Omental fat pad (tissue), 4 donors: ENCODE results near the gene MAPK10. TPM values are rescaled to one million over a fixed set of nuclear protein-coding genes. Genes with fewer than 3 reads are reported as not detected.

Experiments used
- ATAC-seq: fragments of 150-250 bp; one replicate; pipeline ENCODE4 v1.9.1; 2016; ENCODE audit warnings: mild to moderate bottlenecking, moderate library complexity; ENCODE audit not compliant: low FRiP score
- DNase-seq: peaks from one replicate; pipeline ENCODE4 v3.0.0-alpha.2; 2019; ENCODE audit warnings: low spot score
- CTCF ChIP-seq, 3 donors: fragments of 450-650 bp; IDR thresholded peaks; one replicate each; pipeline ENCODE4 v1.5.1; 2016 to 2017; ENCODE audit warnings: antibody characterized with exemption in 3 of 3, mild to moderate bottlenecking in 3 of 3, moderate library complexity in 2 of 3
- total RNA-seq, 4 donors: library from RNA; depleted of rRNA; stranded (reverse); fragments of >200 nt; gene quantifications; one replicate each; pipeline ENCODE4 v1.1.0, GENCODE V29; 2016

Gene MAPK10
- total RNA-seq, 4 donors from 2014 or later = 38.5 to 51.3 (median 41.4) TPM

DNA sequence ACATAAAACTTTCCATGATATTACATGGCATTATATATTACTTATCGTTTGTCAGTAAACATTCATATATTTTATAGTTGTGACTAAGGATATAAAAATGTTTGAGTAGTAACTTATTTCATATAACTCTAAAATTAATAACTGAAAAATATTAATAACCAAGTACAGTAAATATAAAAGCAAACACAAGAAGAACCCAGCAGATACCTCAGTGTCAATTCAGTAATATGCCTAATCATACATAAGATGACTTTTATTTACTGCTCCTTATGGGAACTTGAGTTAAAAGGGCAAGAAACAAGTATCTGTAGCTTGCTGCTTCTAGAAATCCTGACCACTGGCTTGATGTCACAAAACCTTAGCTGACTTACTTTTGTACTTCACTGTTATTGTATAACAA is 28.4 kb upstream of the MAPK10 start:
- ATAC-seq (no peak), DNase-seq (no peak)
- TF ChIP-seq CTCF (IDR thresholded peaks at IDR 0.05) = no peak

- no peak for TF ChIP-seq CTCF (IDR thresholded peaks at IDR 0.05)
- DNase-seq (no peak), ATAC-seq (no peak)
Observed at GRCh38 chr4:86386817-86387415, 27.1 kb upstream of the MAPK10 start.

DNA sequence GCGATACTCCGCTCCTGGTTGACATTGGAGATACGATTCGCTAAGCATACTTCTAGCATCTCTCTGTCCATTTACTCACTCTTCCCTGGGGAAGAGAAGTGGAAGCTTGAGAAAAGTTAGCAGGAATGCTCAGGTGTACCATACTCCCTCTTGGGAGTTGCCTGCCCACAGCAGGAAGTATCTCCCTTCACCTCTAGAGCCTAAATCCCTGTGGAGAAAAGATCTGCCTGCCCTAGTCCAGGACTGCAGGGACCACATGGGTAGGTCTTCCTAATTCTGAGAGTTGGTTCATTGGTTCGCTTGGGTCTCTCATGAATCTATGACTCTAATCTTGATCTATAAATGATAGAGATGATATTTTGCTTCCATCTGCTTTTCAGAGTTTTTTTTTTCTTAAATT is 26.3 kb upstream of the MAPK10 start:
- DNase-seq (no peak), ATAC-seq (no peak)
- TF ChIP-seq CTCF (IDR thresholded peaks at IDR 0.05) = no peak

GRCh38 chr4:86381431-86381830 is 21.6 kb upstream of the MAPK10 start:
- TF ChIP-seq CTCF (IDR thresholded peaks at IDR 0.05) = no peak
- DNase-seq (no peak), ATAC-seq (no peak)

DNA sequence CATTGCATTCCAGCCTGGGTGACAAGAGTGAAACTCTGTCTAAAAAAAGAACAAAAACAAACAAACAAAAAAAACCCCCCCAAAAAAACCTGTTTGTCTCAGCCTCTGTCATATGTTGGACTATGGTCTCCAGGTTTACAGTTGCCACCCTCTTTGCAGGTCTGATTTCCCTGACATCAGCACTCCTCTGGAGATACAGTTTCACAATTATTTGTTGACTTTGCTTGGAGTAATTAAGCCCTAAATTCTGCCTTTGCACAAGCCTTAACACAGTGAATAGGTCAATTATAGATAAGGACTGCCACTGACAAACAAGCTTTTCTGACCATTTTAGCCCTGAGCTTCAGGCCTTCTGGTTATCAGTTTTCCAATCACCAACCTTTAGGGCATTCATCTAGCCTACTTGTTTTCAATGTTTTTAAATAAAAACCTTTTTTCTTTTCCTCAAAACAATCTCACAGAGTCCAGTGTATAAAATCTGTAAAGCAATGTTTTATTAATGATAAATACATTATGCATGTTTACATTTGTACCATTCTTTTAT is 20.4 kb upstream of the MAPK10 start:
- ATAC-seq = no peak

DNA sequence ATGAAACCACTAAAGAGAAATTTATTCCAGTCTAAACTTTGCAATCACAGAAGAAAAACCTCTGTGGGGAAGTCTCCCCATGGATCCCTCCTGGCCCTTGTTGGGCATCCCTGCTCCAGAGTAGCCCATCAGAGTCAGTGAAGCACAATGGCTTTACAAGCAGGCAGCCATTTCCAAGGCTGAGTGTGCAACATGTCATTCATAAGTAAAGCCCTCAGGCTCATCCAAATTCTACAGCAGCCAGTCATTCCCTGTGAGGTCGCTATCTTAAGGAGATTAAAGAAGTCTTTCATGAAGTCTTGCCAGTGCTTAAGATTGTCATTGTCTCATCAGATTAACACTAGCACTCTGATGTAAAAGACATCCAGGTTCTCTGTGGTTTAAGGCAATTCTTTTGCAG is 17.0 kb upstream of the MAPK10 start:
- ATAC-seq = no peak
- no peak for TF ChIP-seq CTCF (IDR thresholded peaks at IDR 0.05)
- DNase-seq = no peak

More for the DNA sequence above, 20.4 kb upstream of the MAPK10 start:
- no peak for TF ChIP-seq CTCF (IDR thresholded peaks at IDR 0.05)
- no peak for DNase-seq

DNA sequence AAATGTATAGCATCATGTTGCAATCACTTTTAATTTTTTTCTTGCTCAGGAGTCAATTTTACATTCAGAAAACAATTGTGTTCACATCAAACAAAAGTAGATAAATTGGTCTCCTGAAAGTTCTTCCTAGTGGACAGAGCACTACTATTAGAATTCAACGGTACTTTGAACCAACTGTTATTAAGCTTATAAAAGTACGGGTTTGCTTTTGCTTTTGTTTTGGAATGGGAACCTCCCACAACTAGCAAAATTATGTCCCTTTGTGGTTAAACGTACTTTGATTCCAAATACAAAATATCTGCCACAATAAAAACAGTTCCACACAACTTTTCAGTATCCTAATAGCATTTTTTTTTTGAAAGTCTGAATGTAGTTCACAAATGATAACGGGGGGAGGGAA is 8.6 kb upstream of the MAPK10 start:
- no peak for ATAC-seq
- no peak for TF ChIP-seq CTCF (IDR thresholded peaks at IDR 0.05)
- DNase-seq = no peak
